ENCODE data around the gene USP48. TPM values are rescaled to one million over a fixed set of nuclear protein-coding genes. Genes with fewer than 3 reads are reported as not detected.

USP48 gene
- total RNA-seq, 1 donor from 2014 or later = 55.3 TPM

GRCh38 chr1:21732664-21733063 lies 50.3 kb downstream of the USP48 start:
- no peak overlapping the region for H3K27ac ChIP-seq (ENCODE audit: low read depth, low read length)
- H3K27me3 ChIP-seq (ENCODE audit: control insufficient read depth in 3 of 3, insufficient read depth in 3 of 3, low read length in 3 of 3) = no peaks in the 10 kb centered on the region
- H3K4me3 ChIP-seq (ENCODE audit: low read length in 3 of 3) = no peak overlapping the region
- no peak overlapping the region for H3K9ac ChIP-seq (ENCODE audit: low read depth in 1 of 3, low read length in 3 of 3)
- H3K4me1 ChIP-seq (ENCODE audit: control insufficient read depth in 3 of 3, insufficient read depth in 3 of 3, low read length in 3 of 3) = no peaks in the 10 kb centered on the region
- H3K9me3 ChIP-seq (ENCODE audit: control insufficient read depth in 3 of 3, low read length in 3 of 3) = no peaks in the 10 kb centered on the region
- H3K36me3 ChIP-seq (ENCODE audit: control insufficient read depth in 3 of 3, insufficient read depth in 3 of 3, low read length in 3 of 3) = peaks cover 13 to 48% (median 29%) of the 10 kb centered on the region in 3 donors

- Histone ChIP-seq H3K4me1 (ENCODE audit: control insufficient read depth in 3 of 3, insufficient read depth in 3 of 3, low read length in 3 of 3) (no peaks in the 10 kb centered on the region), H3K9me3 (ENCODE audit: control insufficient read depth in 3 of 3, low read length in 3 of 3) (no peaks in the 10 kb centered on the region), H3K9ac (ENCODE audit: low read depth in 1 of 3, low read length in 3 of 3) (no peak overlapping the region), H3K27me3 (ENCODE audit: control insufficient read depth in 3 of 3, insufficient read depth in 3 of 3, low read length in 3 of 3) (no peaks in the 10 kb centered on the region), H3K36me3 (ENCODE audit: control insufficient read depth in 3 of 3, insufficient read depth in 3 of 3, low read length in 3 of 3) (peaks cover 6 to 18% (median 8%) of the 10 kb centered on the region in 3 donors), H3K4me3 (ENCODE audit: low read length in 3 of 3) (no peak overlapping the region), H3K27ac (ENCODE audit: low read depth, low read length) (no peak overlapping the region)
These were observed 57.1 kb downstream of the USP48 start for GRCh38 chr1:21725748-21726392.

- Histone ChIP-seq H3K4me3 (ENCODE audit: low read length in 3 of 3) (no peak overlapping the region), H3K27me3 (ENCODE audit: control insufficient read depth in 3 of 3, insufficient read depth in 3 of 3, low read length in 3 of 3) (no peaks in the 10 kb centered on the region), H3K4me1 (ENCODE audit: control insufficient read depth in 3 of 3, insufficient read depth in 3 of 3, low read length in 3 of 3) (no peaks in the 10 kb centered on the region), H3K9ac (ENCODE audit: low read depth in 1 of 3, low read length in 3 of 3) (no peak overlapping the region), H3K27ac (ENCODE audit: low read depth, low read length) (no peak overlapping the region), H3K36me3 (ENCODE audit: control insufficient read depth in 3 of 3, insufficient read depth in 3 of 3, low read length in 3 of 3) (peaks cover 10 to 23% (median 17%) of the 10 kb centered on the region in 3 donors), H3K9me3 (ENCODE audit: control insufficient read depth in 3 of 3, low read length in 3 of 3) (no peaks in the 10 kb centered on the region)
These were observed 58.4 kb downstream of the USP48 start for GRCh38 chr1:21724570-21724969.

- Histone ChIP-seq H3K27me3 (ENCODE audit: control insufficient read depth in 3 of 3, insufficient read depth in 3 of 3, low read length in 3 of 3) (no peaks in the 10 kb centered on the region), H3K27ac (ENCODE audit: low read depth, low read length) (no peak overlapping the region), H3K4me1 (ENCODE audit: control insufficient read depth in 3 of 3, insufficient read depth in 3 of 3, low read length in 3 of 3) (no peaks in the 10 kb centered on the region), H3K36me3 (ENCODE audit: control insufficient read depth in 3 of 3, insufficient read depth in 3 of 3, low read length in 3 of 3) (peaks cover 10 to 25% (median 20%) of the 10 kb centered on the region in 3 donors), H3K9ac (ENCODE audit: low read depth in 1 of 3, low read length in 3 of 3) (no peak overlapping the region), H3K4me3 (ENCODE audit: low read length in 3 of 3) (no peak overlapping the region), H3K9me3 (ENCODE audit: control insufficient read depth in 3 of 3, low read length in 3 of 3) (no peaks in the 10 kb centered on the region)
These were observed 58.9 kb downstream of the USP48 start for GRCh38 chr1:21724098-21724497.

GRCh38 chr1:21721295-21721985 lies 61.5 kb downstream of the USP48 start:
- no peaks in the 10 kb centered on the region for H3K4me1 ChIP-seq (ENCODE audit: control insufficient read depth in 3 of 3, insufficient read depth in 3 of 3, low read length in 3 of 3)
- peaks cover 7 to 29% (median 28%) of the 10 kb centered on the region in 3 donors for H3K36me3 ChIP-seq (ENCODE audit: control insufficient read depth in 3 of 3, insufficient read depth in 3 of 3, low read length in 3 of 3)
- H3K9me3 ChIP-seq (ENCODE audit: control insufficient read depth in 3 of 3, low read length in 3 of 3) = no peaks in the 10 kb centered on the region
- H3K4me3 ChIP-seq (ENCODE audit: low read length in 3 of 3) = no peak overlapping the region
- no peak overlapping the region for H3K27ac ChIP-seq (ENCODE audit: low read depth, low read length)
- no peak overlapping the region for H3K9ac ChIP-seq (ENCODE audit: low read depth in 1 of 3, low read length in 3 of 3)
- no peaks in the 10 kb centered on the region for H3K27me3 ChIP-seq (ENCODE audit: control insufficient read depth in 3 of 3, insufficient read depth in 3 of 3, low read length in 3 of 3)

GRCh38 chr1:21716169-21716568 lies 66.8 kb downstream of the USP48 start:
- Histone ChIP-seq H3K4me3 (ENCODE audit: low read length in 3 of 3) (no peak overlapping the region), H3K9me3 (ENCODE audit: control insufficient read depth in 3 of 3, low read length in 3 of 3) (no peaks in the 10 kb centered on the region), H3K27ac (ENCODE audit: low read depth, low read length) (no peak overlapping the region), H3K36me3 (ENCODE audit: control insufficient read depth in 3 of 3, insufficient read depth in 3 of 3, low read length in 3 of 3) (peaks cover 27 to 64% (median 52%) of the 10 kb centered on the region in 3 donors), H3K27me3 (ENCODE audit: control insufficient read depth in 3 of 3, insufficient read depth in 3 of 3, low read length in 3 of 3) (no peaks in the 10 kb centered on the region), H3K9ac (ENCODE audit: low read depth in 1 of 3, low read length in 3 of 3) (no peak overlapping the region), H3K4me1 (ENCODE audit: control insufficient read depth in 3 of 3, insufficient read depth in 3 of 3, low read length in 3 of 3) (no peaks in the 10 kb centered on the region)

GRCh38 chr1:21707891-21708290 lies 75.1 kb downstream of the USP48 start:
- Histone ChIP-seq H3K9me3 (ENCODE audit: control insufficient read depth in 3 of 3, low read length in 3 of 3) (no peaks in the 10 kb centered on the region), H3K9ac (ENCODE audit: low read depth in 1 of 3, low read length in 3 of 3) (no peak overlapping the region), H3K36me3 (ENCODE audit: control insufficient read depth in 3 of 3, insufficient read depth in 3 of 3, low read length in 3 of 3) (peaks cover 5 to 31% (median 19%) of the 10 kb centered on the region in 3 donors), H3K4me3 (ENCODE audit: low read length in 3 of 3) (no peak overlapping the region), H3K27me3 (ENCODE audit: control insufficient read depth in 3 of 3, insufficient read depth in 3 of 3, low read length in 3 of 3) (no peaks in the 10 kb centered on the region), H3K27ac (ENCODE audit: low read depth, low read length) (no peak overlapping the region), H3K4me1 (ENCODE audit: control insufficient read depth in 3 of 3, insufficient read depth in 3 of 3, low read length in 3 of 3) (peaks cover 0 to 2% (median 0%) of the 10 kb centered on the region in 3 donors)

- no peak overlapping the region for H3K27ac ChIP-seq (ENCODE audit: low read depth, low read length)
- no peak overlapping the region for H3K9ac ChIP-seq (ENCODE audit: low read depth in 1 of 3, low read length in 3 of 3)
- H3K4me1 ChIP-seq (ENCODE audit: control insufficient read depth in 3 of 3, insufficient read depth in 3 of 3, low read length in 3 of 3) = peaks cover 0 to 2% (median 0%) of the 10 kb centered on the region in 3 donors
- peaks cover 5 to 37% (median 24%) of the 10 kb centered on the region in 3 donors for H3K36me3 ChIP-seq (ENCODE audit: control insufficient read depth in 3 of 3, insufficient read depth in 3 of 3, low read length in 3 of 3)
- H3K9me3 ChIP-seq (ENCODE audit: control insufficient read depth in 3 of 3, low read length in 3 of 3) = no peaks in the 10 kb centered on the region
- no peak overlapping the region for H3K4me3 ChIP-seq (ENCODE audit: low read length in 3 of 3)
- no peaks in the 10 kb centered on the region for H3K27me3 ChIP-seq (ENCODE audit: control insufficient read depth in 3 of 3, insufficient read depth in 3 of 3, low read length in 3 of 3)
These were observed 75.7 kb downstream of the USP48 start for GRCh38 chr1:21707086-21707840.

- H3K36me3 ChIP-seq (ENCODE audit: control insufficient read depth in 3 of 3, insufficient read depth in 3 of 3, low read length in 3 of 3) = peaks cover 9 to 40% (median 32%) of the 10 kb centered on the region in 3 donors
- H3K9ac ChIP-seq (ENCODE audit: low read depth in 1 of 3, low read length in 3 of 3) = no peak overlapping the region
- peaks cover 0 to 2% (median 0%) of the 10 kb centered on the region in 3 donors for H3K4me1 ChIP-seq (ENCODE audit: control insufficient read depth in 3 of 3, insufficient read depth in 3 of 3, low read length in 3 of 3)
- no peak overlapping the region for H3K4me3 ChIP-seq (ENCODE audit: low read length in 3 of 3)
- H3K27ac ChIP-seq (ENCODE audit: low read depth, low read length) = no peak overlapping the region
- H3K9me3 ChIP-seq (ENCODE audit: control insufficient read depth in 3 of 3, low read length in 3 of 3) = no peaks in the 10 kb centered on the region
- H3K27me3 ChIP-seq (ENCODE audit: control insufficient read depth in 3 of 3, insufficient read depth in 3 of 3, low read length in 3 of 3) = no peaks in the 10 kb centered on the region
These were observed 76.7 kb downstream of the USP48 start for GRCh38 chr1:21706151-21706835.

All from skeletal muscle tissue (tissue), 4 donors.